Measurements from ENCODE around the gene SULT1C2. TPM values are rescaled to one million over a fixed set of nuclear protein-coding genes. Genes with fewer than 3 reads are reported as not detected.
A peak's percentile ranks its signal among the peaks of the same experiment; 100 is the strongest.

The SULT1C2 gene
- 1.9 TPM for total RNA-seq
- long read RNA-seq: 0 reads

GRCh38 chr2:108288534-108289106 is at the start of gene SULT1C2:
Gene SULT1C2 (plus strand): TSS chr2:108288895. CDS start chr2:108293668, 4,773 bp downstream.
- Histone ChIP-seq H3K36me3 (no peaks in the 10 kb centered on the region), H3K27me3 (ENCODE audit: low read depth) (no peaks in the 10 kb centered on the region), H3K4me3 (peak within 1 kb of the TSS; percentile 19), H3K9me3 (replicated peaks) (peaks cover 3% of the 10 kb centered on the region), H3K27ac (replicated peaks) (no peak within 1 kb of the TSS), H3K4me1 (no peaks in the 10 kb centered on the region)
- TF ChIP-seq CTCF (IDR thresholded peaks at IDR 0.05; ENCODE audit: borderline replicate concordance): no peak
- intact Hi-C loops (cut with micrococcal nuclease): no loop called here
- DNase-seq: no peak

- intact Hi-C loops (cut with micrococcal nuclease): no loop called here
- no peaks in the 10 kb centered on the region for H3K36me3 ChIP-seq
- H3K27ac ChIP-seq (replicated peaks): no peak within 1 kb of the TSS
These were observed 48.9 kb upstream of the SULT1C2 start, which contains the start of gene SULT1C3 for GRCh38 chr2:108239786-108240185. Gene SULT1C3 (plus strand): TSS chr2:108239968. CDS start chr2:108247195, 7,227 bp downstream.

GRCh38 chr2:108240966-108241365 is 47.7 kb upstream of the SULT1C2 start:
- TF ChIP-seq CTCF (IDR thresholded peaks at IDR 0.05; ENCODE audit: borderline replicate concordance): no peak
- Histone ChIP-seq H3K4me1 (no peaks in the 10 kb centered on the region), H3K36me3 (no peaks in the 10 kb centered on the region), H3K27ac (replicated peaks) (no peak overlapping the region), H3K27me3 (ENCODE audit: low read depth) (no peaks in the 10 kb centered on the region), H3K4me3 (no peak overlapping the region), H3K9me3 (replicated peaks) (peaks cover 33% of the 10 kb centered on the region)
- DNase-seq: no peak
- intact Hi-C loops (cut with micrococcal nuclease): no loop called here

More at GRCh38 chr2:108239786-108240185, 48.9 kb upstream of the SULT1C2 start, which contains the start of gene SULT1C3:
- H3K27me3 ChIP-seq (ENCODE audit: low read depth): no peaks in the 10 kb centered on the region
- peaks cover 30% of the 10 kb centered on the region for H3K9me3 ChIP-seq (replicated peaks)
- H3K4me1 ChIP-seq: no peaks in the 10 kb centered on the region
- no peak for TF ChIP-seq CTCF (IDR thresholded peaks at IDR 0.05; ENCODE audit: borderline replicate concordance)
- no peak within 1 kb of the TSS for H3K4me3 ChIP-seq
- DNase-seq: no peak

- intact Hi-C loops (cut with micrococcal nuclease): no loop called here
- H3K4me3 ChIP-seq: no peak overlapping the region
- no peaks in the 10 kb centered on the region for H3K4me1 ChIP-seq
- no peaks in the 10 kb centered on the region for H3K36me3 ChIP-seq
- H3K27ac ChIP-seq (replicated peaks): no peak overlapping the region
- H3K9me3 ChIP-seq (replicated peaks): peaks cover 15% of the 10 kb centered on the region
- H3K27me3 ChIP-seq (ENCODE audit: low read depth): no peaks in the 10 kb centered on the region
- TF ChIP-seq CTCF (IDR thresholded peaks at IDR 0.05; ENCODE audit: borderline replicate concordance): no peak
- DNase-seq: no peak
These were observed 45.1 kb upstream of the SULT1C2 start for GRCh38 chr2:108243566-108243965.

- Histone ChIP-seq H3K9me3 (replicated peaks) (peaks cover 15% of the 10 kb centered on the region), H3K36me3 (no peaks in the 10 kb centered on the region), H3K27ac (replicated peaks) (no peak overlapping the region), H3K4me3 (no peak overlapping the region), H3K4me1 (no peaks in the 10 kb centered on the region), H3K27me3 (ENCODE audit: low read depth) (no peaks in the 10 kb centered on the region)
- TF ChIP-seq CTCF (IDR thresholded peaks at IDR 0.05; ENCODE audit: borderline replicate concordance): no peak
- intact Hi-C loops (cut with micrococcal nuclease): no loop called here
- no peak for DNase-seq
These were observed 43.9 kb upstream of the SULT1C2 start for GRCh38 chr2:108244667-108245414.
